ENCODE results near the gene GALNTL6. TPM values are rescaled to one million over a fixed set of nuclear protein-coding genes. Genes with fewer than 3 reads are reported as not detected.

GALNTL6 gene
- total and polyA plus RNA-seq, 2 donors from 2014 or later = 0.60 TPM; not detected in 1

GRCh38 chr4:171779301-171779700, 33.9 kb upstream of the GALNTL6 start:
- H3K9ac ChIP-seq (ENCODE audit: low read length in 3 of 3) = no peak overlapping the region
- TF ChIP-seq CTCF (IDR thresholded peaks at IDR 0.05; ENCODE audit: borderline replicate concordance, extremely low read depth, insufficient read depth) = no peak
- no peak overlapping the region for H3K4me3 ChIP-seq (ENCODE audit: low read length in 3 of 3)
- H3K27ac ChIP-seq (ENCODE audit: low read depth in 2 of 2, low read length in 2 of 2) = no peak overlapping the region
- no peak for FAIRE-seq
- no peaks in the 10 kb centered on the region for H3K4me1 ChIP-seq (ENCODE audit: control insufficient read depth in 2 of 3, insufficient read depth in 2 of 3, low read depth in 1 of 3, low read length in 3 of 3)
- intact Hi-C loops (cut with DNase I) = no loop called here
- no peaks in the 10 kb centered on the region for H3K27me3 ChIP-seq (ENCODE audit: control insufficient read depth, insufficient read depth, low read length)
- DNase-seq = no peak
- peaks cover 0 to 4% (median 0%) of the 10 kb centered on the region in 3 donors for H3K9me3 ChIP-seq (ENCODE audit: control insufficient read depth in 2 of 3, insufficient read depth in 1 of 3, low read length in 3 of 3)
- no peaks in the 10 kb centered on the region for H3K36me3 ChIP-seq (ENCODE audit: control insufficient read depth in 2 of 3, insufficient read depth in 3 of 3, low read length in 3 of 3)

GRCh38 chr4:171785388-171785787, 27.8 kb upstream of the GALNTL6 start:
- Histone ChIP-seq H3K4me3 (ENCODE audit: low read length in 3 of 3) (no peak overlapping the region), H3K36me3 (ENCODE audit: control insufficient read depth in 2 of 3, insufficient read depth in 3 of 3, low read length in 3 of 3) (no peaks in the 10 kb centered on the region), H3K27me3 (ENCODE audit: control insufficient read depth, insufficient read depth, low read length) (no peaks in the 10 kb centered on the region), H3K27ac (ENCODE audit: low read depth in 2 of 2, low read length in 2 of 2) (no peak overlapping the region), H3K9me3 (ENCODE audit: control insufficient read depth in 2 of 3, insufficient read depth in 1 of 3, low read length in 3 of 3) (peaks cover 0 to 4% (median 0%) of the 10 kb centered on the region in 3 donors), H3K9ac (ENCODE audit: low read length in 3 of 3) (no peak overlapping the region), H3K4me1 (ENCODE audit: control insufficient read depth in 2 of 3, insufficient read depth in 2 of 3, low read depth in 1 of 3, low read length in 3 of 3) (no peaks in the 10 kb centered on the region)
- intact Hi-C loops (cut with DNase I) = no loop called here
- DNase-seq (peak in 2 of 5 donors; percentile 5 to 22), FAIRE-seq (no peak)
- no peak for TF ChIP-seq CTCF (IDR thresholded peaks at IDR 0.05; ENCODE audit: borderline replicate concordance, extremely low read depth, insufficient read depth)

- Histone ChIP-seq H3K4me3 (ENCODE audit: low read length in 3 of 3) (no peak overlapping the region), H3K9me3 (ENCODE audit: control insufficient read depth in 2 of 3, insufficient read depth in 1 of 3, low read length in 3 of 3) (no peaks in the 10 kb centered on the region), H3K27me3 (ENCODE audit: control insufficient read depth, insufficient read depth, low read length) (no peaks in the 10 kb centered on the region), H3K36me3 (ENCODE audit: control insufficient read depth in 2 of 3, insufficient read depth in 3 of 3, low read length in 3 of 3) (no peaks in the 10 kb centered on the region), H3K9ac (ENCODE audit: low read length in 3 of 3) (no peak overlapping the region), H3K27ac (ENCODE audit: low read depth in 2 of 2, low read length in 2 of 2) (no peak overlapping the region), H3K4me1 (ENCODE audit: control insufficient read depth in 2 of 3, insufficient read depth in 2 of 3, low read depth in 1 of 3, low read length in 3 of 3) (no peaks in the 10 kb centered on the region)
- DNase-seq (no peak), FAIRE-seq (no peak)
- TF ChIP-seq CTCF (IDR thresholded peaks at IDR 0.05; ENCODE audit: borderline replicate concordance, extremely low read depth, insufficient read depth) = no peak
- intact Hi-C loops (cut with DNase I) = no loop called here
Observed at GRCh38 chr4:171793723-171794122, 19.5 kb upstream of the GALNTL6 start.

GRCh38 chr4:171794528-171794927, 18.7 kb upstream of the GALNTL6 start:
- intact Hi-C loops (cut with DNase I) = no loop called here
- DNase-seq = no peak
- Histone ChIP-seq H3K4me3 (ENCODE audit: low read length in 3 of 3) (no peak overlapping the region), H3K9me3 (ENCODE audit: control insufficient read depth in 2 of 3, insufficient read depth in 1 of 3, low read length in 3 of 3) (peaks cover 0 to 2% (median 0%) of the 10 kb centered on the region in 3 donors), H3K27me3 (ENCODE audit: control insufficient read depth, insufficient read depth, low read length) (no peaks in the 10 kb centered on the region), H3K36me3 (ENCODE audit: control insufficient read depth in 2 of 3, insufficient read depth in 3 of 3, low read length in 3 of 3) (no peaks in the 10 kb centered on the region), H3K27ac (ENCODE audit: low read depth in 2 of 2, low read length in 2 of 2) (no peak overlapping the region), H3K9ac (ENCODE audit: low read length in 3 of 3) (no peak overlapping the region), H3K4me1 (ENCODE audit: control insufficient read depth in 2 of 3, insufficient read depth in 2 of 3, low read depth in 1 of 3, low read length in 3 of 3) (no peaks in the 10 kb centered on the region)
- no peak for FAIRE-seq
- TF ChIP-seq CTCF (IDR thresholded peaks at IDR 0.05; ENCODE audit: borderline replicate concordance, extremely low read depth, insufficient read depth) = no peak

Measured in kidney (tissue), 14 donors.